Measurements from ENCODE around the gene NCF4. TPM values are rescaled to one million over a fixed set of nuclear protein-coding genes. Genes with fewer than 3 reads are reported as not detected.

The NCF4 gene
- total RNA-seq, 1 donor from 2014 or later = not detected

- DNase-seq (ENCODE audit: low read depth) = no peak
- H3K27me3 ChIP-seq (ENCODE audit: control insufficient read depth, insufficient read depth, low read length) = peaks cover 20% of the 10 kb centered on the region
- no peak for TF ChIP-seq CTCF (IDR thresholded peaks at IDR 0.05; ENCODE audit: insufficient read depth, low read length, poor library complexity, severe bottlenecking)
- H3K4me3 ChIP-seq (ENCODE audit: low read depth, low read length) = no peak overlapping the region
- no peaks in the 10 kb centered on the region for H3K36me3 ChIP-seq (ENCODE audit: control insufficient read depth, insufficient read depth, low read length)
Measured at GRCh38 chr22:36823186-36823839, 37.5 kb upstream of the NCF4 start.

GRCh38 chr22:36824655-36825054 is 36.2 kb upstream of the NCF4 start:
- DNase-seq (ENCODE audit: low read depth) = no peak
- no peaks in the 10 kb centered on the region for H3K36me3 ChIP-seq (ENCODE audit: control insufficient read depth, insufficient read depth, low read length)
- TF ChIP-seq CTCF (IDR thresholded peaks at IDR 0.05; ENCODE audit: insufficient read depth, low read length, poor library complexity, severe bottlenecking) = no peak
- no peak overlapping the region for H3K4me3 ChIP-seq (ENCODE audit: low read depth, low read length)
- peaks cover 9% of the 10 kb centered on the region for H3K27me3 ChIP-seq (ENCODE audit: control insufficient read depth, insufficient read depth, low read length)

- Histone ChIP-seq H3K36me3 (ENCODE audit: control insufficient read depth, insufficient read depth, low read length) (no peaks in the 10 kb centered on the region), H3K4me3 (ENCODE audit: low read depth, low read length) (no peak overlapping the region), H3K27me3 (ENCODE audit: control insufficient read depth, insufficient read depth, low read length) (peaks cover 4% of the 10 kb centered on the region)
- TF ChIP-seq CTCF (IDR thresholded peaks at IDR 0.05; ENCODE audit: insufficient read depth, low read length, poor library complexity, severe bottlenecking) = no peak
- no peak for DNase-seq (ENCODE audit: low read depth)
Measured at GRCh38 chr22:36826262-36826661, 34.5 kb upstream of the NCF4 start.

- TF ChIP-seq CTCF (IDR thresholded peaks at IDR 0.05; ENCODE audit: insufficient read depth, low read length, poor library complexity, severe bottlenecking) = no peak
- Histone ChIP-seq H3K4me3 (ENCODE audit: low read depth, low read length) (no peak overlapping the region), H3K36me3 (ENCODE audit: control insufficient read depth, insufficient read depth, low read length) (no peaks in the 10 kb centered on the region), H3K27me3 (ENCODE audit: control insufficient read depth, insufficient read depth, low read length) (peaks cover 2% of the 10 kb centered on the region)
- DNase-seq (ENCODE audit: low read depth) = no peak
Measured at GRCh38 chr22:36828815-36829214, 32.0 kb upstream of the NCF4 start.

- DNase-seq (ENCODE audit: low read depth) = no peak
- Histone ChIP-seq H3K4me3 (ENCODE audit: low read depth, low read length) (no peak overlapping the region), H3K27me3 (ENCODE audit: control insufficient read depth, insufficient read depth, low read length) (peaks cover 2% of the 10 kb centered on the region), H3K36me3 (ENCODE audit: control insufficient read depth, insufficient read depth, low read length) (no peaks in the 10 kb centered on the region)
- TF ChIP-seq CTCF (IDR thresholded peaks at IDR 0.05; ENCODE audit: insufficient read depth, low read length, poor library complexity, severe bottlenecking) = no peak
Measured at GRCh38 chr22:36829370-36830002, 31.3 kb upstream of the NCF4 start.

GRCh38 chr22:36830601-36831000 is 30.2 kb upstream of the NCF4 start:
- no peaks in the 10 kb centered on the region for H3K27me3 ChIP-seq (ENCODE audit: control insufficient read depth, insufficient read depth, low read length)
- H3K36me3 ChIP-seq (ENCODE audit: control insufficient read depth, insufficient read depth, low read length) = no peaks in the 10 kb centered on the region
- no peak overlapping the region for H3K4me3 ChIP-seq (ENCODE audit: low read depth, low read length)
- TF ChIP-seq CTCF (IDR thresholded peaks at IDR 0.05; ENCODE audit: insufficient read depth, low read length, poor library complexity, severe bottlenecking) = no peak
- no peak for DNase-seq (ENCODE audit: low read depth)

Measured in kidney epithelial cell (primary cell).